Peyer's patch (tissue), 4 donors: Measurements from ENCODE around the gene HYAL1. TPM values are rescaled to one million over a fixed set of nuclear protein-coding genes. Genes with fewer than 3 reads are reported as not detected.

ENCODE experiments used
- DNase-seq, 3 donors: peaks; one replicate each; pipeline ENCODE4 v3.0.0-alpha.2; 2017 to 2019
- H3K27ac ChIP-seq, 4 donors: fragments of 200-600 bp; sonication (generic); one replicate each; pipeline ENCODE4 v1.5.1; 2016 to 2019
- H3K27me3 ChIP-seq, 2 donors: fragments of 200-600 bp; sonication (generic); one replicate each; pipeline ENCODE4 v1.5.1; 2019
- H3K36me3 ChIP-seq, 3 donors: fragments of 200-600 bp; sonication (generic); one replicate each; pipeline ENCODE4 v1.5.1; 2016 to 2019
- H3K4me1 ChIP-seq, 4 donors: fragments of 200-600 bp; sonication (generic); one replicate each; pipeline ENCODE4 v1.5.1; 2016 to 2019
- H3K4me3 ChIP-seq, 4 donors: fragments of 200-600 bp; sonication (generic); 1 replicate in 3 of 4; 2 replicates in 1 of 4; pipeline ENCODE4 v1.5.1; 2016 to 2019; ENCODE audit warnings: mild to moderate bottlenecking in 1 of 4
- H3K9me3 ChIP-seq, 4 donors: fragments of 200-600 bp; sonication (generic); one replicate each; pipeline ENCODE4 v1.5.1; 2016 to 2019; ENCODE audit warnings: mild to moderate bottlenecking in 1 of 4
- POLR2A ChIP-seq, 2 donors: fragments of 450-650 bp; IDR thresholded peaks; one replicate each; pipeline ENCODE4 v1.5.1; 2017; ENCODE audit warnings: antibody characterized with exemption in 2 of 2, mild to moderate bottlenecking in 2 of 2, moderate library complexity in 2 of 2
- total RNA-seq, 4 donors: library from RNA; depleted of rRNA; stranded (reverse); fragments of >200 nt; gene quantifications; one replicate each; pipeline ENCODE4 v1.1.0, GENCODE V29; 2016
- TF ChIP-seq, protein P1 (sequence below), 6 experiments: fragments of 450-650 bp in 4 of 6; fragments of 200-600 bp in 2 of 6; sonication (generic) in 1 of 6; IDR thresholded peaks; one replicate each; pipeline ENCODE4 v1.5.1; 2017 to 2019; ENCODE audit warnings: antibody characterized with exemption in 6 of 6, mild to moderate bottlenecking in 3 of 6, moderate library complexity in 1 of 6

The HYAL1 gene, protein sequence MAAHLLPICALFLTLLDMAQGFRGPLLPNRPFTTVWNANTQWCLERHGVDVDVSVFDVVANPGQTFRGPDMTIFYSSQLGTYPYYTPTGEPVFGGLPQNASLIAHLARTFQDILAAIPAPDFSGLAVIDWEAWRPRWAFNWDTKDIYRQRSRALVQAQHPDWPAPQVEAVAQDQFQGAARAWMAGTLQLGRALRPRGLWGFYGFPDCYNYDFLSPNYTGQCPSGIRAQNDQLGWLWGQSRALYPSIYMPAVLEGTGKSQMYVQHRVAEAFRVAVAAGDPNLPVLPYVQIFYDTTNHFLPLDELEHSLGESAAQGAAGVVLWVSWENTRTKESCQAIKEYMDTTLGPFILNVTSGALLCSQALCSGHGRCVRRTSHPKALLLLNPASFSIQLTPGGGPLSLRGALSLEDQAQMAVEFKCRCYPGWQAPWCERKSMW
- 1 to 10 TPM; 1.2 to 5.1 (median 4.6) TPM for total RNA-seq

DNA sequence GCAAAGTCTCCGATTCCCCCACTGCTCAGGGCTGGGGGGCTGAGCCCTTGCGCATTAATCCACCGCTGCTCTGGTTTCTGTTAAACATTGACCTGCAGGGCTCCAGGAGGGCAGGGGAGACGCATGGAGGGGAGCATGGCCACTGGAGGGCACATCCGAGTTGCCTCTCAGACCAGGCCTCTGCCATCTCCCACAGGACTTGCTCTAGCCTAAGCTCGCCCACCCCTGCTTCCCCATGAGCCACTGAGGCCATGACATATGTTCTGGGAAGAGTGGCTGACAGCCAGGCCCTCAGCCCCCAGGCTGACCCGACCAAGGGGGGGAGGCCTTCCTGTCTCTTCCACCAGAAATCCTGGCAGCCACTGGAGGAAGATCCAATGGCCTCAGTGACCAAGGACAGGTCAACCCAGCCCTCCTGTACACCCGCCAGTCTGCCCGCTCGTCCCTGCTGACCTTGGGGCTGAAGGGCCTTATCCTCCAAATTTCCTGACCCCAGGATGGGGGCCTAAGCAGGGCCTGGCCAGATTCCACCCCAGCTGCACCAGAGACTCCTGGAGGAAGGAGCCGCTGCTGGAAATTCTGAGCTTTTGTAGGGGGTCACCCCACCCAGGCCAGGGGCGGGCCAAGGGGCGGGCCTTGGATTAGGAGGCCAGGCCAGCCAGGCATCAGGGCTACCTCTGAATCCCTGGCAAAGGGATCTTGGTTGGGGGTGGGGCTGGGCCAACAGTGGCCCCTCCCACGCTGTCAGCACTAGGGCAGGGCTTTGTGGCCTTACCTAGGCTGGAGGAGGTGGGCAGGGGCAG, at the start of gene HYAL1:
HYAL1 (minus strand) TSS at position 562 of the 803 bp plus-strand sequence. CDS start 618 bp downstream, outside the sequence.
- DNase-seq, result peak in 2 of 3 donors; percentile 62 to 68
- TF ChIP-seq, protein P1, sequence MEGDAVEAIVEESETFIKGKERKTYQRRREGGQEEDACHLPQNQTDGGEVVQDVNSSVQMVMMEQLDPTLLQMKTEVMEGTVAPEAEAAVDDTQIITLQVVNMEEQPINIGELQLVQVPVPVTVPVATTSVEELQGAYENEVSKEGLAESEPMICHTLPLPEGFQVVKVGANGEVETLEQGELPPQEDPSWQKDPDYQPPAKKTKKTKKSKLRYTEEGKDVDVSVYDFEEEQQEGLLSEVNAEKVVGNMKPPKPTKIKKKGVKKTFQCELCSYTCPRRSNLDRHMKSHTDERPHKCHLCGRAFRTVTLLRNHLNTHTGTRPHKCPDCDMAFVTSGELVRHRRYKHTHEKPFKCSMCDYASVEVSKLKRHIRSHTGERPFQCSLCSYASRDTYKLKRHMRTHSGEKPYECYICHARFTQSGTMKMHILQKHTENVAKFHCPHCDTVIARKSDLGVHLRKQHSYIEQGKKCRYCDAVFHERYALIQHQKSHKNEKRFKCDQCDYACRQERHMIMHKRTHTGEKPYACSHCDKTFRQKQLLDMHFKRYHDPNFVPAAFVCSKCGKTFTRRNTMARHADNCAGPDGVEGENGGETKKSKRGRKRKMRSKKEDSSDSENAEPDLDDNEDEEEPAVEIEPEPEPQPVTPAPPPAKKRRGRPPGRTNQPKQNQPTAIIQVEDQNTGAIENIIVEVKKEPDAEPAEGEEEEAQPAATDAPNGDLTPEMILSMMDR (IDR thresholded peaks at IDR 0.05), result peak in 1 of 6 experiments; percentile 10
- no peak for TF ChIP-seq POLR2A (IDR thresholded peaks at IDR 0.05)
- Histone ChIP-seq H3K27ac (peak within 1 kb of the TSS in 3 of 4 donors; percentile 4 to 61 (median 15)), H3K27me3 (no peaks in the 10 kb centered on the region), H3K4me3 (peak within 1 kb of the TSS in 2 of 4 donors; percentile 8 to 34), H3K9me3 (no peaks in the 10 kb centered on the region), H3K36me3 (no peaks in the 10 kb centered on the region), H3K4me1 (peaks cover 3 to 31% (median 4%) of the 10 kb centered on the region in 4 donors)

DNA sequence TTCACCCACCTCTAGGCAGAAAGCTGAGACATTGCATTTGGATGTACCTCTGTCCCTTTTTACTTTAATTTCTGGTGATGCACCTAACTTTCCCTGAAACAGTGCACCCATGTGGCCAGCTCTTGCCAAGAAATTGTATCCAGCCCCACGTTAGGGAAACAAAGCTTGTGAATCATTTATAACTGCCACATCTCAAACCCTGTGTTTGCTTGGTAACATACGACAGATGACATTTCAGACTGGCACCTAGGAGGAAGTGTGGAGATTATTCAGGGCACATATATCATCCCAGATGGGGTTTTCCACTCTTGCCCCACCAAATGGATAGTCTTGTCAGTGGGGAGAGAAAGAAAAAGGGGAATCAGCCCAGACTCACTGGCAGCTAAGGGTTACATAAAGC, 49.4 kb upstream of the HYAL1 start:
- Histone ChIP-seq H3K27me3 (no peaks in the 10 kb centered on the region), H3K36me3 (peaks cover 0 to 47% (median 0%) of the 10 kb centered on the region in 3 donors), H3K9me3 (no peaks in the 10 kb centered on the region), H3K4me3 (no peak overlapping the region), H3K4me1 (peaks cover 3 to 54% (median 30%) of the 10 kb centered on the region in 4 donors), H3K27ac (no peak overlapping the region)
- no peak for DNase-seq
- TF ChIP-seq, protein P1 (IDR thresholded peaks at IDR 0.05), result peak in 3 of 6 experiments; percentile 25 to 36 (median 25)
- TF ChIP-seq POLR2A (IDR thresholded peaks at IDR 0.05), result no peak

DNA sequence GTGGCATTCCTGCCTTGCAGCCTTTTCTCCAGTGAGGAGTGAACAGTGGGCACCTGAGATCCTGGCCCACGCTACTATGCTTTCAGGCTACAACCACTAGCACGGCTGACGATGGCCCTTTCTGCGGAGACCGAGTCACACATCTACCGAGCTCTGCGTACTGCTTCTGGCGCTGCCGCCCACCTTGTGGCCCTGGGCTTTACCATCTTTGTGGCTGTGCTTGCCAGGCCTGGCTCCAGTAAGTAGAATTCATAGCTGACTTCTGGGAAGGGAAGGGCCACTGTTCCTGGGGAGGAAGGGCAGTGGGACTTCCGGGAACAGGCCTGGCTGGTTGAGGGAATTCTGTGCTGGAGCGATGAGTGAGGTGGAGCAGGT, 47.9 kb upstream of the HYAL1 start:
- no peak for DNase-seq
- no peaks in the 10 kb centered on the region for H3K9me3 ChIP-seq
- H3K36me3 ChIP-seq, result peaks cover 0 to 50% (median 0%) of the 10 kb centered on the region in 3 donors
- TF ChIP-seq POLR2A (IDR thresholded peaks at IDR 0.05), result no peak
- TF ChIP-seq, protein P1 (IDR thresholded peaks at IDR 0.05), result no peak
- H3K27me3 ChIP-seq, result no peaks in the 10 kb centered on the region
- peak overlapping the region; percentile 91 to 95 (median 92) for H3K27ac ChIP-seq
- peak overlapping the region; percentile 71 to 74 (median 72) for H3K4me3 ChIP-seq
- H3K4me1 ChIP-seq, result peaks cover 3 to 41% (median 18%) of the 10 kb centered on the region in 4 donors

DNA sequence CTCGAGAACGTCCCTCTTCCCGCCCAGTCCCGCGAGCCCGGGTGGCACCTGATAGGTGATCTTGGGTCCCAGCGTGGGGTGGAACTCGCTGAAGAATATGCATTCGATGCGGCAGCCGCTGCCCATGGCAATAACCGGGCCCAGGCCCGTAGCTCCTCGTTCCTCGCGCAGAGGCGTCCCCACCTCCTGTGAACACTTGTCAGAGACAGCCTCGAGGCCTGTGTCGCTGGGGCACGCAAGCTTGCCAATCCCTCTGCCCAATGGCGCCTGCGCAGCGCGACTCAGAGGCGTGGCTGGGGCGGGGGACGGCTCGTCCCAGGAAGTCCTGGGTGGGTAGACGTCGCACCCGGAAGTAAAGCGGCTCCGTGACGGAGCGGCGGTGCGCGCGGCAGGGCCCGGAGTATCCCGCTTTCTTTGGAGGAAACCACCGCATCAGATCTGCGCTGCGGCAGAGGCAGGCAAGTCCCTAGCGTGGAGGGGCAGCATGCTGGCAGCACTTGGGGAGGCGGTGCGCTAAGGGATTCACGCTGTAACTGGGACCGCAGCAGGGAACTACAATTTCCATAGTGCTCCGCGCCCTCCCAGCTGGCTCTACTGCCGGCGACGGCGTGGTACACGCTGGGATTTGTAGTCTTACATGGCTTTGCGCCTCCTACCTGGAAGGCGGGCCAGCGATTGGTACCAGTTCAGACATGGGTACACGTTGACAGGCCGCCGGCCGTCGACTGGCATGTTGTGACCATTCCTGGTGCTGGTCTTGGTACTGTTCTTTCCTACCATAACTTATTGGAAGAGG, 47.4 kb upstream of the HYAL1 start, which contains the start of the genes CYB561D2 and NPRL2:
CYB561D2 (plus strand) TSS at position 336 of the 796 bp plus-strand sequence. CDS start 572 bp downstream, outside the sequence.
NPRL2 (minus strand) TSS at position 249 of the 796 bp plus-strand sequence; CDS start at position 126, 123 bp downstream.
- Histone ChIP-seq H3K4me1 (peaks cover 3 to 41% (median 17%) of the 10 kb centered on the region in 4 donors), H3K27me3 (no peaks in the 10 kb centered on the region), H3K36me3 (peaks cover 0 to 44% (median 0%) of the 10 kb centered on the region in 3 donors), H3K9me3 (no peaks in the 10 kb centered on the region), H3K4me3 (peak within 1 kb of the TSS; percentile 71 to 74 (median 72)), H3K27ac (peak within 1 kb of the TSS; percentile 91 to 95 (median 92))
- TF ChIP-seq, protein P1 (IDR thresholded peaks at IDR 0.05), result peak in 1 of 6 experiments; percentile 13
- TF ChIP-seq POLR2A (IDR thresholded peaks at IDR 0.05), result peak; percentile 91 to 94
- peak; percentile 96 to 99 (median 99) for DNase-seq
